A549 (cell line): ENCODE measurements around the gene PRKN.

Source experiments
- CHD2 ChIP-seq: fragments of 150-350 bp; IDR thresholded peaks from 2 replicates; pipeline ENCODE4 v1.6.1; 2014; ENCODE audit warnings: low read length; ENCODE audit not compliant: partially characterized antibody
- RNF2 ChIP-seq: fragments of 200-600 bp; sonication (generic); IDR thresholded peaks from 2 replicates; pipeline ENCODE4 v1.6.1; 2016; ENCODE audit warnings: low read depth, mild to moderate bottlenecking, antibody characterized with exemption, moderate library complexity, borderline replicate concordance
- SREBF2 ChIP-seq: fragments of 450-650 bp; IDR thresholded peaks from 2 replicates; pipeline ENCODE4 v1.6.1; 2014; ENCODE audit warnings: mild to moderate bottlenecking, moderate library complexity
- TF ChIP-seq, protein P1 (sequence below): IDR thresholded peaks from 2 replicates; pipeline ENCODE4 v1.6.1; 2012

DNA sequence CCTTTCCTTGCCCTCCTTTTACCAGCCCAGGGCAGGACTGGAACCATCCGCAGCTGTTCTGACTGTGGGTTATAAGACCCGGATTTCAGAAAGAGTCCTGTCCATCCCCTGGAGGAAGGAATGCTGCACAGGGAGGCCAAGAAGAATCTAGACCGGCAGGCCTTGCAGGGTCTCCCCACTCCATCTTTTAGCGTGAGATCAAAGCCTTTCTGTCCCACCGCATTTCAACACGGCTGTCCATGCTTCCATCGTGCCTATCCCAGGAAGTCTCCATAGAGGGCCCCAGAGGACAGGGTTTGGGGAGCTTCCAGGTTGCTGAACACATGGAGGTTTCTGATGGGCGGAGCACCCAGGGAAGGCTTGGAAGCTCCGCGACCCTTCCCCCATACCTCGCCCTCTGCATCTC, 1374.4 kb downstream of the PRKN start:
- TF ChIP-seq SREBF2 (no peak), RNF2 (no peak), CHD2 (no peak)
- TF ChIP-seq, protein P1, sequence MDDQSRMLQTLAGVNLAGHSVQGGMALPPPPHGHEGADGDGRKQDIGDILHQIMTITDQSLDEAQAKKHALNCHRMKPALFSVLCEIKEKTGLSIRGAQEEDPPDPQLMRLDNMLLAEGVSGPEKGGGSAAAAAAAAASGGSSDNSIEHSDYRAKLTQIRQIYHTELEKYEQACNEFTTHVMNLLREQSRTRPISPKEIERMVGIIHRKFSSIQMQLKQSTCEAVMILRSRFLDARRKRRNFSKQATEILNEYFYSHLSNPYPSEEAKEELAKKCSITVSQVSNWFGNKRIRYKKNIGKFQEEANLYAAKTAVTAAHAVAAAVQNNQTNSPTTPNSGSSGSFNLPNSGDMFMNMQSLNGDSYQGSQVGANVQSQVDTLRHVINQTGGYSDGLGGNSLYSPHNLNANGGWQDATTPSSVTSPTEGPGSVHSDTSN = no peak
